Upper lobe of left lung (tissue), 6 donors: Measurements from ENCODE around the gene FOXP1. TPM values are rescaled to one million over a fixed set of nuclear protein-coding genes. Genes with fewer than 3 reads are reported as not detected.

Source experiments
- ATAC-seq, 2 donors: fragments of 200-7000 bp; cut with Tn5 transposase; one replicate each; pipeline ENCODE4 v1.9.1; 2022; ENCODE audit warnings: mild to moderate bottlenecking in 2 of 2, moderate library complexity in 2 of 2; ENCODE audit not compliant: low FRiP score in 2 of 2
- DNase-seq, 2 donors: peaks; one replicate each; pipeline ENCODE4 v3.0.0-alpha.2; 2019 to 2020
- H3K27ac ChIP-seq, 4 donors: fragments of 200-600 bp; sonication (generic); one replicate each; pipeline ENCODE4 v1.5.1; 2016 to 2019
- H3K27me3 ChIP-seq, 4 donors: fragments of 200-600 bp; sonication (generic); one replicate each; pipeline ENCODE4 v1.5.1; 2017 to 2019
- H3K36me3 ChIP-seq, 4 donors: fragments of 200-600 bp; sonication (generic); one replicate each; pipeline ENCODE4 v1.5.1; 2016 to 2019
- H3K4me1 ChIP-seq, 4 donors: fragments of 200-600 bp; sonication (generic); one replicate each; pipeline ENCODE4 v1.5.1; 2018 to 2019
- H3K4me3 ChIP-seq, 4 donors: fragments of 200-600 bp; sonication (generic); one replicate each; pipeline ENCODE4 v1.5.1; 2017 to 2019; ENCODE audit warnings: mild to moderate bottlenecking in 2 of 4, moderate library complexity in 1 of 4
- H3K9me3 ChIP-seq, 4 donors: fragments of 200-600 bp; sonication (generic); one replicate each; pipeline ENCODE4 v1.5.1; 2018 to 2019
- EP300 ChIP-seq, 4 donors: sonication (generic); formaldehyde crosslinking; IDR thresholded peaks; one replicate each; pipeline ENCODE4 v1.5.1; 2017; ENCODE audit warnings: antibody characterized with exemption in 4 of 4, control low read depth in 2 of 4
- POLR2A ChIP-seq, 4 donors: fragments of 450-650 bp; IDR thresholded peaks; one replicate each; pipeline ENCODE4 v1.5.1; 2016 to 2017; ENCODE audit warnings: antibody characterized with exemption in 4 of 4, mild to moderate bottlenecking in 2 of 4
- POLR2AphosphoS5 ChIP-seq, 2 donors: sonication (generic); formaldehyde crosslinking; IDR thresholded peaks; one replicate each; pipeline ENCODE4 v1.5.1; 2017; ENCODE audit warnings: antibody characterized with exemption in 2 of 2
- WGBS, 2 donors: methylation state at CpG; one replicate each; pipeline ENCODE4 v1.1.5; 2017 to 2018; 5-methylcytosine and 5-hydroxymethylcytosine counted together
- total RNA-seq, 6 donors: library from RNA; depleted of rRNA in 4 of 6; stranded (reverse); fragments of >200 nt in 4 of 6; gene quantifications; one replicate each; pipeline versions ENCODE4 v1.1.0 to v1.2.1, GENCODE V29; 2016 to 2021
- TF ChIP-seq, protein P1 (sequence below), 6 experiments: fragments of 450-650 bp in 4 of 6; fragments of 200-600 bp in 2 of 6; sonication (generic) in 2 of 6; IDR thresholded peaks; one replicate each; pipeline ENCODE4 v1.5.1; 2016 to 2019; ENCODE audit warnings: antibody characterized with exemption in 6 of 6
- donor health status: DM: no; HTN: no; CAD: no; lungs with moderate emphysema.
- donor health status: DM: no; HTN: yes; CAD: no; lungs with severe emphysema.

The FOXP1 gene
- total RNA-seq, 6 donors from 2014 or later: 103 to 248 (median 134) TPM

- DNase-seq: no peak
- Histone ChIP-seq H3K27ac (no peak overlapping the region), H3K4me1 (peaks cover 0 to 24% (median 5%) of the 10 kb centered on the region in 4 donors), H3K36me3 (no peaks in the 10 kb centered on the region), H3K4me3 (no peak overlapping the region), H3K9me3 (no peaks in the 10 kb centered on the region), H3K27me3 (no peaks in the 10 kb centered on the region)
- 92 to 95% methylated on average over 3 of the region's 3 CpGs for WGBS, 2 donors
- no peak for ATAC-seq
- no peak for TF ChIP-seq POLR2AphosphoS5 (IDR thresholded peaks at IDR 0.05)
- no peak for TF ChIP-seq EP300 (IDR thresholded peaks at IDR 0.05)
- TF ChIP-seq, protein P1, sequence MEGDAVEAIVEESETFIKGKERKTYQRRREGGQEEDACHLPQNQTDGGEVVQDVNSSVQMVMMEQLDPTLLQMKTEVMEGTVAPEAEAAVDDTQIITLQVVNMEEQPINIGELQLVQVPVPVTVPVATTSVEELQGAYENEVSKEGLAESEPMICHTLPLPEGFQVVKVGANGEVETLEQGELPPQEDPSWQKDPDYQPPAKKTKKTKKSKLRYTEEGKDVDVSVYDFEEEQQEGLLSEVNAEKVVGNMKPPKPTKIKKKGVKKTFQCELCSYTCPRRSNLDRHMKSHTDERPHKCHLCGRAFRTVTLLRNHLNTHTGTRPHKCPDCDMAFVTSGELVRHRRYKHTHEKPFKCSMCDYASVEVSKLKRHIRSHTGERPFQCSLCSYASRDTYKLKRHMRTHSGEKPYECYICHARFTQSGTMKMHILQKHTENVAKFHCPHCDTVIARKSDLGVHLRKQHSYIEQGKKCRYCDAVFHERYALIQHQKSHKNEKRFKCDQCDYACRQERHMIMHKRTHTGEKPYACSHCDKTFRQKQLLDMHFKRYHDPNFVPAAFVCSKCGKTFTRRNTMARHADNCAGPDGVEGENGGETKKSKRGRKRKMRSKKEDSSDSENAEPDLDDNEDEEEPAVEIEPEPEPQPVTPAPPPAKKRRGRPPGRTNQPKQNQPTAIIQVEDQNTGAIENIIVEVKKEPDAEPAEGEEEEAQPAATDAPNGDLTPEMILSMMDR (IDR thresholded peaks at IDR 0.05): no peak
- no peak for TF ChIP-seq POLR2A (IDR thresholded peaks at IDR 0.05)
Observed at GRCh38 chr3:71078199-71078598, 505.3 kb downstream of the FOXP1 start.

DNA sequence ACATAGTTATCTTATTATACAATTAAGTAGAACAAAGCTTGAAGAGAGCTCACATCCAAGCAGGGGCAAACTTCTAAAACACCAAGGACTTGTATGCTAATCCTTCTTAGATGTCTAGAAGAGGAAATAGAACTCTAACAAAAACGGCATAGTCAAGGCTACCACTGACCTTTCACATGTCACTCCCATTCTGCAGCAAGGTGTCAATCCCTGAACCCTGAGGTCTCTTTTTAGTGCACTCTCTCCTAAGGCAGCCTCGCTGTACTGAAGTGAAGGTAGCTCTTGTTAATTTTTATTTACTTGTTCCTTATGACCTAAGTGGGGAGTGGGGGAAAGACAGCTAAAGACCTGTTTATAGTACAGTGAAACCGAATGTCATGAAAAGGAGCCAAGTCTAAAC is 506.5 kb downstream of the FOXP1 start:
- WGBS, 2 donors: 49 to 67% methylated on average over 3 of the region's 3 CpGs
- no peak for ATAC-seq

GRCh38 chr3:71076361-71077002 is 507.0 kb downstream of the FOXP1 start:
- no peak for TF ChIP-seq POLR2A (IDR thresholded peaks at IDR 0.05)
- TF ChIP-seq POLR2AphosphoS5 (IDR thresholded peaks at IDR 0.05): no peak
- TF ChIP-seq EP300 (IDR thresholded peaks at IDR 0.05): no peak
- TF ChIP-seq, protein P1 (IDR thresholded peaks at IDR 0.05): no peak
- Histone ChIP-seq H3K4me3 (no peak overlapping the region), H3K9me3 (no peaks in the 10 kb centered on the region), H3K4me1 (peaks cover 4 to 26% (median 6%) of the 10 kb centered on the region in 4 donors), H3K27ac (no peak overlapping the region), H3K27me3 (no peaks in the 10 kb centered on the region), H3K36me3 (no peaks in the 10 kb centered on the region)
- peak in 1 of 2 donors; percentile 41 for ATAC-seq
- DNase-seq: no peak
- WGBS, 2 donors: 89 to 96% methylated on average over 5 of the region's 5 CpGs

More for the DNA sequence above, 506.5 kb downstream of the FOXP1 start:
- H3K36me3 ChIP-seq: no peaks in the 10 kb centered on the region
- no peaks in the 10 kb centered on the region for H3K9me3 ChIP-seq
- no peaks in the 10 kb centered on the region for H3K27me3 ChIP-seq
- H3K4me1 ChIP-seq: peaks cover 4 to 24% (median 6%) of the 10 kb centered on the region in 4 donors
- TF ChIP-seq POLR2A (IDR thresholded peaks at IDR 0.05) (no peak), POLR2AphosphoS5 (IDR thresholded peaks at IDR 0.05) (no peak), EP300 (IDR thresholded peaks at IDR 0.05) (no peak)
- TF ChIP-seq, protein P1 (IDR thresholded peaks at IDR 0.05): no peak
- H3K4me3 ChIP-seq: no peak overlapping the region
- H3K27ac ChIP-seq: no peak overlapping the region
- DNase-seq: no peak

GRCh38 chr3:71075494-71075893 is 508.0 kb downstream of the FOXP1 start:
- no peaks in the 10 kb centered on the region for H3K9me3 ChIP-seq
- DNase-seq (no peak), ATAC-seq (no peak)
- TF ChIP-seq POLR2A (IDR thresholded peaks at IDR 0.05) (no peak), EP300 (IDR thresholded peaks at IDR 0.05) (no peak), POLR2AphosphoS5 (IDR thresholded peaks at IDR 0.05) (no peak)
- TF ChIP-seq, protein P1 (IDR thresholded peaks at IDR 0.05): no peak
- no peak overlapping the region for H3K4me3 ChIP-seq
- 100% methylated on average over 2 of the region's 2 CpGs for WGBS, 2 donors
- peaks cover 4 to 36% (median 14%) of the 10 kb centered on the region in 4 donors for H3K4me1 ChIP-seq
- no peaks in the 10 kb centered on the region for H3K36me3 ChIP-seq
- no peak overlapping the region for H3K27ac ChIP-seq
- H3K27me3 ChIP-seq: no peaks in the 10 kb centered on the region

DNA sequence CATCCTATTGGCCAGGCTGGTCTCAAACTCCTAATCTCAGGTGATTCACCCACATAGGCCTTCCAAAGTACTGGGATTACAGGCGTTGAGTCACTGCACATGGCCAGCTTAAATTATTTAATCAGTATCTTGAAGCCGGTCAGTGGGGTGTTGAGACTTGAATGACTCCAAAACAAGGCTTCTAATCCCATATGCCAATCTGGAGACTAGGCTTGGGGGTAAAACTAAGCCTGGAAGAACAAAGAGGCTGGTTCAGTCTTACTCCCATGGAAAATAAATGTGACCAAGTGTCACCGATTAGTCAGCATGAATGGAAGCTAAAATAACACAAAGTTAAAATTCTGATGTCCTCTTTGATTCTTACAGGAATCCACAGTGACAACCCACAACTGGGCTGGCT is 509.1 kb downstream of the FOXP1 start:
- H3K27ac ChIP-seq: no peak overlapping the region

More for the DNA sequence above, 509.1 kb downstream of the FOXP1 start:
- DNase-seq (no peak), ATAC-seq (no peak)
- H3K27me3 ChIP-seq: no peaks in the 10 kb centered on the region
- WGBS, 2 donors: 95% methylated on average over 3 of the region's 3 CpGs
- peaks cover 11 to 38% (median 24%) of the 10 kb centered on the region in 4 donors for H3K4me1 ChIP-seq
- no peaks in the 10 kb centered on the region for H3K9me3 ChIP-seq
- TF ChIP-seq POLR2A (IDR thresholded peaks at IDR 0.05) (no peak), EP300 (IDR thresholded peaks at IDR 0.05) (no peak), POLR2AphosphoS5 (IDR thresholded peaks at IDR 0.05) (no peak)
- TF ChIP-seq, protein P1 (IDR thresholded peaks at IDR 0.05): no peak
- no peak overlapping the region for H3K4me3 ChIP-seq
- no peaks in the 10 kb centered on the region for H3K36me3 ChIP-seq
